ENCODE measurements around the gene FGF6.

- TF ChIP-seq, protein P1, sequence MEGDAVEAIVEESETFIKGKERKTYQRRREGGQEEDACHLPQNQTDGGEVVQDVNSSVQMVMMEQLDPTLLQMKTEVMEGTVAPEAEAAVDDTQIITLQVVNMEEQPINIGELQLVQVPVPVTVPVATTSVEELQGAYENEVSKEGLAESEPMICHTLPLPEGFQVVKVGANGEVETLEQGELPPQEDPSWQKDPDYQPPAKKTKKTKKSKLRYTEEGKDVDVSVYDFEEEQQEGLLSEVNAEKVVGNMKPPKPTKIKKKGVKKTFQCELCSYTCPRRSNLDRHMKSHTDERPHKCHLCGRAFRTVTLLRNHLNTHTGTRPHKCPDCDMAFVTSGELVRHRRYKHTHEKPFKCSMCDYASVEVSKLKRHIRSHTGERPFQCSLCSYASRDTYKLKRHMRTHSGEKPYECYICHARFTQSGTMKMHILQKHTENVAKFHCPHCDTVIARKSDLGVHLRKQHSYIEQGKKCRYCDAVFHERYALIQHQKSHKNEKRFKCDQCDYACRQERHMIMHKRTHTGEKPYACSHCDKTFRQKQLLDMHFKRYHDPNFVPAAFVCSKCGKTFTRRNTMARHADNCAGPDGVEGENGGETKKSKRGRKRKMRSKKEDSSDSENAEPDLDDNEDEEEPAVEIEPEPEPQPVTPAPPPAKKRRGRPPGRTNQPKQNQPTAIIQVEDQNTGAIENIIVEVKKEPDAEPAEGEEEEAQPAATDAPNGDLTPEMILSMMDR (conservative IDR thresholded peaks at IDR 0.05; ENCODE audit: low read depth in 2 of 2) = no peak
- TF ChIP-seq ZNF331 (CRISPR knock-in tag; IDR thresholded peaks at IDR 0.05; ENCODE audit: low read depth) (no peak), EZH2 (IDR thresholded peaks at IDR 0.05; ENCODE audit: low read depth, unreplicated experiment) (no peak), REST (IDR thresholded peaks at IDR 0.05; ENCODE audit: unreplicated experiment) (no peak), CREB1 (CRISPR knock-in tag; IDR thresholded peaks at IDR 0.05; ENCODE audit: low read depth) (no peak), EZH2phosphoT487 (IDR thresholded peaks at IDR 0.05; ENCODE audit: unreplicated experiment) (no peak), POLR2AphosphoS5 (IDR thresholded peaks at IDR 0.05; ENCODE audit: low read depth) (no peak), JUNB (IDR thresholded peaks at IDR 0.05; ENCODE audit: unreplicated experiment) (no peak), STAT1 (IDR thresholded peaks at IDR 0.05; ENCODE audit: unreplicated experiment) (no peak), NANOG (IDR thresholded peaks at IDR 0.05; ENCODE audit: borderline replicate concordance) (no peak)
- TF ChIP-seq, protein P2, sequence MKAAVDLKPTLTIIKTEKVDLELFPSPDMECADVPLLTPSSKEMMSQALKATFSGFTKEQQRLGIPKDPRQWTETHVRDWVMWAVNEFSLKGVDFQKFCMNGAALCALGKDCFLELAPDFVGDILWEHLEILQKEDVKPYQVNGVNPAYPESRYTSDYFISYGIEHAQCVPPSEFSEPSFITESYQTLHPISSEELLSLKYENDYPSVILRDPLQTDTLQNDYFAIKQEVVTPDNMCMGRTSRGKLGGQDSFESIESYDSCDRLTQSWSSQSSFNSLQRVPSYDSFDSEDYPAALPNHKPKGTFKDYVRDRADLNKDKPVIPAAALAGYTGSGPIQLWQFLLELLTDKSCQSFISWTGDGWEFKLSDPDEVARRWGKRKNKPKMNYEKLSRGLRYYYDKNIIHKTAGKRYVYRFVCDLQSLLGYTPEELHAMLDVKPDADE (IDR thresholded peaks at IDR 0.05) = no peak
These were observed 57.0 kb downstream of the FGF6 start for GRCh38 chr12:4388662-4389061.

Measured in GM23338 (cell line).